Esophagus squamous epithelium (tissue), 4 donors: ENCODE data around the gene TRAPPC4.

Source experiments
- POLR2A ChIP-seq, 4 donors: fragments of 450-650 bp; IDR thresholded peaks; one replicate each; pipeline ENCODE4 v1.6.1; 2017; ENCODE audit warnings: antibody characterized with exemption in 4 of 4, mild to moderate bottlenecking in 4 of 4, moderate library complexity in 3 of 4
- TF ChIP-seq, protein P1 (sequence below), 6 experiments: fragments of 450-650 bp in 4 of 6; fragments of 200-600 bp in 2 of 6; sonication (generic) in 2 of 6; IDR thresholded peaks; one replicate each; pipeline ENCODE4 v1.5.1; 2016 to 2019; ENCODE audit warnings: antibody characterized with exemption in 6 of 6, mild to moderate bottlenecking in 4 of 6, moderate library complexity in 4 of 6

- TF ChIP-seq, protein P1, sequence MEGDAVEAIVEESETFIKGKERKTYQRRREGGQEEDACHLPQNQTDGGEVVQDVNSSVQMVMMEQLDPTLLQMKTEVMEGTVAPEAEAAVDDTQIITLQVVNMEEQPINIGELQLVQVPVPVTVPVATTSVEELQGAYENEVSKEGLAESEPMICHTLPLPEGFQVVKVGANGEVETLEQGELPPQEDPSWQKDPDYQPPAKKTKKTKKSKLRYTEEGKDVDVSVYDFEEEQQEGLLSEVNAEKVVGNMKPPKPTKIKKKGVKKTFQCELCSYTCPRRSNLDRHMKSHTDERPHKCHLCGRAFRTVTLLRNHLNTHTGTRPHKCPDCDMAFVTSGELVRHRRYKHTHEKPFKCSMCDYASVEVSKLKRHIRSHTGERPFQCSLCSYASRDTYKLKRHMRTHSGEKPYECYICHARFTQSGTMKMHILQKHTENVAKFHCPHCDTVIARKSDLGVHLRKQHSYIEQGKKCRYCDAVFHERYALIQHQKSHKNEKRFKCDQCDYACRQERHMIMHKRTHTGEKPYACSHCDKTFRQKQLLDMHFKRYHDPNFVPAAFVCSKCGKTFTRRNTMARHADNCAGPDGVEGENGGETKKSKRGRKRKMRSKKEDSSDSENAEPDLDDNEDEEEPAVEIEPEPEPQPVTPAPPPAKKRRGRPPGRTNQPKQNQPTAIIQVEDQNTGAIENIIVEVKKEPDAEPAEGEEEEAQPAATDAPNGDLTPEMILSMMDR (IDR thresholded peaks at IDR 0.05): no peak
- no peak for TF ChIP-seq POLR2A (IDR thresholded peaks at IDR 0.05)
Observed at GRCh38 chr11:119016216-119017009, 2.2 kb upstream of the TRAPPC4 start.
